Left renal cortex interstitium (tissue), 4 donors: Measurements from ENCODE around the gene CCDC106. TPM values are rescaled to one million over a fixed set of nuclear protein-coding genes. Genes with fewer than 3 reads are reported as not detected.

ENCODE experiments used
- DNase-seq, 4 donors: peaks; one replicate each; pipeline ENCODE4 v3.0.0-alpha.2; 2013; ENCODE audit warnings: low read depth in 4 of 4, low spot score in 2 of 4, missing footprints in 1 of 4
- polyA plus RNA-seq, 4 donors: library from polyadenylated mRNA; unstranded; fragments of 120-200 nt; gene quantifications; one replicate each; pipeline ENCODE4 v1.2.1, GENCODE V29; 2013; ENCODE audit not compliant: insufficient read length in 4 of 4

CCDC106 gene
- polyA plus RNA-seq, 4 donors, result 18.3 to 29.6 (median 25.8) TPM

GRCh38 chr19:55635334-55635717 is 12.7 kb upstream of the CCDC106 start:
- DNase-seq, result no peak

- no peak for DNase-seq
Measured at GRCh38 chr19:55635856-55636440, 12.1 kb upstream of the CCDC106 start.

- DNase-seq, result no peak
Measured at GRCh38 chr19:55636723-55637122, 11.3 kb upstream of the CCDC106 start.

GRCh38 chr19:55637534-55637933 is 10.5 kb upstream of the CCDC106 start:
- no peak for DNase-seq

GRCh38 chr19:55638864-55639359 is 9.1 kb upstream of the CCDC106 start:
- no peak for DNase-seq

GRCh38 chr19:55640043-55640576 is 7.9 kb upstream of the CCDC106 start:
- DNase-seq, result peak in 1 of 4 donors; percentile 49

GRCh38 chr19:55640577-55641425 is 7.2 kb upstream of the CCDC106 start, which contains the start of gene ZNF580:
Gene ZNF580, plus strand, starts transcription at chr19:55641002. Its CDS starts 1,507 bp downstream, at chr19:55642509.
- DNase-seq, result peak in 2 of 4 donors; percentile 52 to 60

- DNase-seq, result no peak
Measured at GRCh38 chr19:55641426-55642152, 6.4 kb upstream of the CCDC106 start.

GRCh38 chr19:55642153-55643002 is 5.6 kb upstream of the CCDC106 start:
- no peak for DNase-seq

GRCh38 chr19:55643003-55643886 is 4.8 kb upstream of the CCDC106 start, which contains the start of gene ZNF581:
Gene ZNF581, plus strand, starts transcription at chr19:55643649. Its CDS starts 923 bp downstream, at chr19:55644572.
- DNase-seq, result peak in 1 of 4 donors; percentile 44

- DNase-seq, result no peak
Measured at GRCh38 chr19:55643887-55644176, 4.2 kb upstream of the CCDC106 start.

GRCh38 chr19:55644191-55644833 is 3.7 kb upstream of the CCDC106 start:
- DNase-seq, result no peak

GRCh38 chr19:55644842-55645511 is 3.0 kb upstream of the CCDC106 start:
- no peak for DNase-seq

- no peak for DNase-seq
Measured at GRCh38 chr19:55645512-55645881, 2.5 kb upstream of the CCDC106 start.

- no peak for DNase-seq
Measured at GRCh38 chr19:55646889-55647731, 902 bp upstream of the CCDC106 start.

- DNase-seq, result no peak
Measured at GRCh38 chr19:55648585-55649267, 714 bp downstream of the CCDC106 start.
